Smooth muscle cell (in vitro differentiated cells): ENCODE data around the gene TRAPPC12. TPM values are rescaled to one million over a fixed set of nuclear protein-coding genes. Genes with fewer than 3 reads are reported as not detected.

Experiments
- DNase-seq: peaks from one replicate; lab custom pipeline; 2025; ENCODE audit not compliant: unreplicated experiment; lab: John Stamatoyannopoulos, UW
- H2AFZ ChIP-seq: fragments of 200-600 bp; sonication (generic); 2 replicates; pipeline ENCODE4 v1.6.0; 2016; ENCODE audit warnings: antibody characterized with exemption, low read depth, mild to moderate bottlenecking
- H3F3A ChIP-seq: fragments of 200-600 bp; sonication (generic); 2 replicates; pipeline ENCODE4 v1.6.0; 2017; ENCODE audit warnings: antibody characterized with exemption, low read depth
- H3K27ac ChIP-seq: fragments of 200-600 bp; sonication (generic); 2 replicates; pipeline ENCODE4 v1.5.1; 2016; ENCODE audit warnings: low read depth, mild to moderate bottlenecking
- H3K27me3 ChIP-seq: fragments of 200-600 bp; sonication (generic); 2 replicates; pipeline ENCODE4 v1.6.1; 2016; ENCODE audit warnings: low read depth, mild to moderate bottlenecking
- H3K36me3 ChIP-seq: fragments of 200-600 bp; sonication (generic); 2 replicates; pipeline ENCODE4 v1.5.1; 2016; ENCODE audit warnings: low read depth
- H3K4me1 ChIP-seq: fragments of 200-600 bp; sonication (generic); 2 replicates; pipeline ENCODE4 v1.5.1; 2016; ENCODE audit warnings: low read depth
- H3K4me2 ChIP-seq: fragments of 200-600 bp; sonication (generic); 2 replicates; pipeline ENCODE4 v1.6.0; 2016; ENCODE audit warnings: mild to moderate bottlenecking
- H3K4me3 ChIP-seq: fragments of 200-600 bp; sonication (generic); 2 replicates; pipeline ENCODE4 v1.5.1; 2016; ENCODE audit warnings: mild to moderate bottlenecking
- H3K79me2 ChIP-seq: fragments of 200-600 bp; sonication (generic); 2 replicates; pipeline ENCODE4 v1.6.0; 2016; ENCODE audit warnings: low read depth, mild to moderate bottlenecking
- H3K9ac ChIP-seq: fragments of 200-600 bp; sonication (generic); 2 replicates; pipeline ENCODE4 v1.6.0; 2016; ENCODE audit warnings: low read depth
- H3K9me3 ChIP-seq: fragments of 200-600 bp; sonication (generic); replicated peaks from 2 replicates; pipeline ENCODE4 v1.5.1; 2016; ENCODE audit warnings: low read depth
- H4K20me1 ChIP-seq: fragments of 200-600 bp; sonication (generic); 2 replicates; pipeline ENCODE4 v1.6.0; 2016; ENCODE audit warnings: low read depth
- CTCF ChIP-seq: fragments of 200-600 bp; sonication (generic); IDR thresholded peaks from 2 replicates; pipeline ENCODE4 v1.5.1; 2017; ENCODE audit warnings: borderline replicate concordance, mild to moderate bottlenecking, antibody characterized with exemption; ENCODE audit not compliant: insufficient read depth, poor library complexity, severe bottlenecking
- WGBS: methylation state at CpG from one replicate; pipeline ENCODE4 v1.1.7; 2016; ENCODE audit warnings: low lambda C conversion rate; 5-methylcytosine and 5-hydroxymethylcytosine counted together
- polyA plus RNA-seq: library from polyadenylated mRNA; unstranded; fragments of >200 nt; fragmentation: Nextera tagmentation; extraction: Ambion mirVana; gene quantifications from 2 replicates; pipeline ENCODE4 v1.2.1, GENCODE V29; 2016
- total RNA-seq: library from RNA; depleted of rRNA; stranded (reverse); fragments of >200 nt; gene quantifications from 2 replicates; pipeline ENCODE4 v1.2.3, GENCODE V29; 2014

Gene TRAPPC12
- total and polyA plus RNA-seq, 2 experiments from 2014 or later = 26.0 to 55.4 TPM

- WGBS = 94% methylated on average over 8 of the region's 8 CpGs
- no peaks in the 10 kb centered on the region for H3K79me2 ChIP-seq
- H4K20me1 ChIP-seq = peaks cover 6% of the 10 kb centered on the region
- no peaks in the 10 kb centered on the region for H3F3A ChIP-seq
- no peak overlapping the region for H2AFZ ChIP-seq
- H3K4me2 ChIP-seq = no peak overlapping the region
- H3K27me3 ChIP-seq = no peaks in the 10 kb centered on the region
- no peaks in the 10 kb centered on the region for H3K4me1 ChIP-seq
- H3K27ac ChIP-seq = no peak overlapping the region
- no peak for DNase-seq
- no peak for TF ChIP-seq CTCF
- no peaks in the 10 kb centered on the region for H3K9me3 ChIP-seq
- no peaks in the 10 kb centered on the region for H3K36me3 ChIP-seq
- no peak overlapping the region for H3K4me3 ChIP-seq
- no peak overlapping the region for H3K9ac ChIP-seq
These were observed 53.8 kb downstream of the TRAPPC12 start for GRCh38 chr2:3433339-3433699.

- no peaks in the 10 kb centered on the region for H3K27me3 ChIP-seq
- no peak for TF ChIP-seq CTCF
- H3F3A ChIP-seq = no peaks in the 10 kb centered on the region
These were observed 54.4 kb downstream of the TRAPPC12 start for GRCh38 chr2:3433776-3434400.

GRCh38 chr2:3434654-3435053 is 55.2 kb downstream of the TRAPPC12 start:
- no peak overlapping the region for H3K4me3 ChIP-seq
- H3K9ac ChIP-seq = no peak overlapping the region
- H3K27me3 ChIP-seq = no peaks in the 10 kb centered on the region
- no peaks in the 10 kb centered on the region for H3K36me3 ChIP-seq
- no peaks in the 10 kb centered on the region for H3K79me2 ChIP-seq
- no peaks in the 10 kb centered on the region for H3F3A ChIP-seq
- H3K4me1 ChIP-seq = no peaks in the 10 kb centered on the region
- TF ChIP-seq CTCF = no peak
- peaks cover 14% of the 10 kb centered on the region for H4K20me1 ChIP-seq
- H2AFZ ChIP-seq = no peak overlapping the region
- WGBS = 88% methylated on average over 11 of the region's 11 CpGs
- DNase-seq = no peak
- H3K9me3 ChIP-seq = no peaks in the 10 kb centered on the region
- H3K27ac ChIP-seq = no peak overlapping the region
- H3K4me2 ChIP-seq = no peak overlapping the region

More at GRCh38 chr2:3433776-3434400, 54.4 kb downstream of the TRAPPC12 start:
- WGBS = 84% methylated on average over 7 of the region's 7 CpGs
- H3K36me3 ChIP-seq = no peaks in the 10 kb centered on the region
- H3K4me3 ChIP-seq = no peak overlapping the region
- no peak overlapping the region for H3K27ac ChIP-seq
- no peaks in the 10 kb centered on the region for H3K4me1 ChIP-seq
- H3K9me3 ChIP-seq = no peaks in the 10 kb centered on the region
- no peak for DNase-seq
- H3K79me2 ChIP-seq = no peaks in the 10 kb centered on the region
- no peak overlapping the region for H3K9ac ChIP-seq
- H3K4me2 ChIP-seq = no peak overlapping the region
- peaks cover 6% of the 10 kb centered on the region for H4K20me1 ChIP-seq
- H2AFZ ChIP-seq = no peak overlapping the region

- Histone ChIP-seq H3K36me3 (no peaks in the 10 kb centered on the region), H3K4me3 (no peak overlapping the region), H3F3A (no peaks in the 10 kb centered on the region), H3K27ac (no peak overlapping the region), H3K9ac (no peak overlapping the region), H3K4me2 (no peak overlapping the region), H3K9me3 (no peaks in the 10 kb centered on the region), H3K4me1 (no peaks in the 10 kb centered on the region), H3K79me2 (no peaks in the 10 kb centered on the region), H2AFZ (no peak overlapping the region), H3K27me3 (no peaks in the 10 kb centered on the region), H4K20me1 (peaks cover 20% of the 10 kb centered on the region)
- 82% methylated on average over 5 of the region's 5 CpGs for WGBS
- TF ChIP-seq CTCF = no peak
- no peak for DNase-seq
These were observed 56.0 kb downstream of the TRAPPC12 start for GRCh38 chr2:3435445-3435844.
